G401 (cell line): ENCODE results near the gene MVB12B. TPM values are rescaled to one million over a fixed set of nuclear protein-coding genes. Genes with fewer than 3 reads are reported as not detected.
A peak's percentile ranks its signal among the peaks of the same experiment; 100 is the strongest.

Experiments used
- DNase-seq: peaks from one replicate; pipeline ENCODE4 v3.0.0-alpha.2; 2015; ENCODE audit warnings: low spot score
- in situ Hi-C: cut with HindIII; loops from 2 replicates; pipeline ENCODE4 v1.10.0; 2016; ENCODE audit warnings: low sequenced_read_pairs, mixed read lengths
- total RNA-seq: library from RNA; depleted of rRNA; stranded (reverse); fragments of >200 nt; shearing (Covaris generic); gene quantifications from 2 replicates; pipeline ENCODE4 v1.2.3, GENCODE V29; 2014

Gene MVB12B
- total RNA-seq, 1 experiment from 2014 or later = 7.0 TPM

DNA sequence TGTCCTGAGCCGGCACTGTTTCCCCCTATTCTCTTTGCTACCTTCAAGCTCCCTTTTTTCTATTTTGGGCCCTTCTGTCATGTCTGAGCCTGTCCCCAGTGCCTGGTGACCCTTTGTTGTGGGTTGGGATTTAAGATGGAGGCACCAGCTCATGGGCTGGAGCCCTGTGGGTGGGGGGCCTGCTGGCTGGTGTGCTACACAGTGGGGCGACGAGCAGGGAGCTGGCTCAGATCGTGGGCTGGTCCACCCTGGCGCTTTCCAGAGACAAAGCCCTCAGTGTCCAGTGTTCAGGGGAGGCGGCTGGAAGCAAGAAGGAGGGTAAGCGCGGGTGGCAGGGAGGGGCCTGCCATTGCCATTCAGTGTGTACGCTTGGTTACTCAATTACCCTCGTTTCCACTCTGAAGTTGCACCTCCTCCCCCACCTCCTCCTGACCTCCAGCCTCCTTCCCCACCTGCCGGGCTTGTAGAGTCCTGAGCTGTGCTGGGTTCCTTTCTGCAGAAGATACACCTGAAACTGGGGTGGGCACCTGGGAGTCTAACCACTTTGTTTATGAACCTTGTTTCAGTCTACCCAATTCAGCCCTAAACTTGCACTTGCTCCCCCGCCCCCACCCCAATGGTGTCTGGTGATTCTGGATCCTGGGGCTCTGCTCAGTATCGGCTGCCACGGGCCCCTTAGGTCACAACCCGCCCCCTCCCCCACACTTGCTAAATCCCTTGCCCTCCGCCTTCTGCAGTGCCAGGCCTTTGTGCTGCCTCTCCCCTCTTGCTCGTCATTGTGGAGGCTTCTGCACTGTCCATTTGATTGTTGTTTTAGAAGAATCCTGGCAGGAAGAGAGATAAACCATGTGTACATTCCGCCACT lies 49.9 kb downstream of the MVB12B start:
- no peak for DNase-seq

DNA sequence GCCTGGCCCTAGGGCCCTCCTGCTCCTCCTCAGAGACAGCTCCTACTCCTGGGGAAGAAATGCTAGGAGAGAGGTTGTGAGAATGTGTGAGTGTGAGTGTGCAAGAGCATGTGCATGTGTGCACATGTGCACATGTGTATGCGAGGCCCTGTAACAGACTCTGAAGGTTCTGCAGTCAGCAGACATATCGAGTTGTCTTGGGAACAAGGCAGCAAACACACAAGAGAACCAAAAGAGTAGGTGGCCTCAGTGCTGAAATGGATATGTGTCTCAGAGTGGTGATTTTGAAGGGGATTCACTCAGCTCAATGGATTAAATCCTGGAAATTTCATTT lies 50.5 kb downstream of the MVB12B start:
- in situ Hi-C loops = no loop called here

More for the DNA sequence above, 49.9 kb downstream of the MVB12B start:
- in situ Hi-C loops = no loop called here

GRCh38 chr9:126377536-126377935 lies 50.9 kb downstream of the MVB12B start:
- in situ Hi-C loops = no loop called here
- peak; percentile 21 for DNase-seq

More for the DNA sequence above, 50.5 kb downstream of the MVB12B start:
- no peak for DNase-seq

DNA sequence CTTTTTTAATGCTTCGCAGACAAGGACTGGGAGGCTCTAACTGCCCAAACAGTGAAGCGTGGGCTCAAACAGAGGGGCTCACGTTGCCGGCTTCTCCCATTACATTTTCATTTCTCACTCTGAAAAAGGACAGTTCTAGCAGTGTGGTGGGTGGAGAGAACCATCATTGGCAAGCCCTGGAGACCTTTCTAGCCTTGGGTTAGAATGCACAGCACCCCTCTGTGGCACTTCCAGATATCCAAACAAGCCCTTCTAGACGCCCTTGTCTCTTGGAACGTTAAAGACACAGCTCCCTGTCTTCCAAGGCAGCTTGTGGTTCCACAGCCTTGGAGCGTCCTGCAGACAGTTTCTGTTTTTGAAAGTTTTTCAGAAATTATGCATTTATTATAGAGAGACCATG lies 52.1 kb downstream of the MVB12B start:
- in situ Hi-C loops = no loop called here
- no peak for DNase-seq

- no peak for DNase-seq
- in situ Hi-C loops = no loop called here
These were observed 53.2 kb downstream of the MVB12B start for GRCh38 chr9:126379661-126380360.

GRCh38 chr9:126380447-126380846 lies 53.8 kb downstream of the MVB12B start:
- in situ Hi-C loops = no loop called here
- no peak for DNase-seq

DNA sequence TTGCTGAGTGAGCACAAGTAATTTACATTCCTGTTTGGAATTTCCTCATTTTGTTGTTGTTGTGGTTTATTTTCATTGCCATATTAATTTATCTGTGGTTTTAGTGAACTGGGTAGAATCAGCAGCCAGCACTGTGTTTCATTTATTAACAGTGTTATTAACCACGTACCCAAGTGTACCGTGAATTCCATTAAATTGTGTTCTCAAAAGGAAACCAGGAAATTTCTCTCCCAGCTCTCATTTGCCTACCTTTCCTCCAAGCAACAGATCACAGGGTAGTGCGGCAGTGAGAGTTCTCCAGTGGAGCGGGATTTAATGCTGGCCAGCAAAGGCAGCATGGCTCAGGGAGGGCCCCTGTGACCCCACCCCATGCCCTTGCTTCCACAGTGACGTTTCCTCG lies 54.6 kb downstream of the MVB12B start:
- in situ Hi-C loops = no loop called here
- DNase-seq = no peak

GRCh38 chr9:126383406-126384046 lies 56.9 kb downstream of the MVB12B start:
- in situ Hi-C loops = no loop called here
- DNase-seq = no peak

DNA sequence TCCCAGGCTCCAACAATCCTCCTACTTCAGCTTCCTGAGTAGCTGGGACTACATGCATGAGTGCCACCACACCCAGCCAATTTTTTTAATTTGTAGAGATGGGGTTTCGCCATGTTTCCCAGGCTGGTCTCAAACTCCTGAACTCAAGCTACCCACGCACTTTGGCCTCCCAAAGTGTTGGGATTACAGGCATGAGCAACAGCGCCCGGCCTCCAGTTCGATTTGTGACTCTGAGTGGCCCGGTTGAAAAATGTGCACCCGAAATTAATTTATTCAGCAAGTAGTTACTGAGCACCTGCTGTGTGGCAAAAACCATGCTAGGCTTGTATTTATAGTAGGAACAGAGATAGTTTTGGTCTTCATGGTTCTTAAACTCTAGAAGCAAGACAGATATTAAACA lies 58.3 kb downstream of the MVB12B start:
- in situ Hi-C loops = no loop called here
- DNase-seq = no peak

- peak; percentile 19 for DNase-seq
These were observed 59.5 kb downstream of the MVB12B start for GRCh38 chr9:126386088-126386487.

GRCh38 chr9:126386776-126387175 lies 60.1 kb downstream of the MVB12B start:
- in situ Hi-C loops = no loop called here
- no peak for DNase-seq

More at GRCh38 chr9:126386088-126386487, 59.5 kb downstream of the MVB12B start:
- in situ Hi-C loops = no loop called here

- DNase-seq = no peak
- in situ Hi-C loops = no loop called here
These were observed 62.5 kb downstream of the MVB12B start for GRCh38 chr9:126388964-126389708.

GRCh38 chr9:126389992-126390391 lies 63.4 kb downstream of the MVB12B start:
- in situ Hi-C loops = no loop called here
- DNase-seq = no peak

DNA sequence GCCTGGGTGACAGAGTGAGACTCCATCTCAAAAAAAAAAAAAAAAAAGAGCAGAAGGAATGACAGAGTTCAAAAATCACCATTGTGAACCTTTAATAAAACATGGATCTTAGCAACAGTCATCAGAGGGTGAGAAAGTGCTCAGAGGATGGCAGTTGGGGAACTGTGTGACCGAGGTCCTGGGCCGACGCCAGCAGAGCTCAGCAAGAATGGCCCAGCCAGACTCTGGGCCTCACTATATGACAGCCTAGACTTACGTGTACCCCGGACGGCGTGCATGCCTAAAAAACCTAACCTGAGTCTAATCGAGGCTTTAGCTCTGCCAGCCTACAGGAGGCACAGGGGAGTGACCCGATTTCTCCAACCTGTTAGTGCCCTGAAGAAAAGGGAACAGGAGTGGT lies 64.3 kb downstream of the MVB12B start:
- in situ Hi-C loops = no loop called here
- no peak for DNase-seq

DNA sequence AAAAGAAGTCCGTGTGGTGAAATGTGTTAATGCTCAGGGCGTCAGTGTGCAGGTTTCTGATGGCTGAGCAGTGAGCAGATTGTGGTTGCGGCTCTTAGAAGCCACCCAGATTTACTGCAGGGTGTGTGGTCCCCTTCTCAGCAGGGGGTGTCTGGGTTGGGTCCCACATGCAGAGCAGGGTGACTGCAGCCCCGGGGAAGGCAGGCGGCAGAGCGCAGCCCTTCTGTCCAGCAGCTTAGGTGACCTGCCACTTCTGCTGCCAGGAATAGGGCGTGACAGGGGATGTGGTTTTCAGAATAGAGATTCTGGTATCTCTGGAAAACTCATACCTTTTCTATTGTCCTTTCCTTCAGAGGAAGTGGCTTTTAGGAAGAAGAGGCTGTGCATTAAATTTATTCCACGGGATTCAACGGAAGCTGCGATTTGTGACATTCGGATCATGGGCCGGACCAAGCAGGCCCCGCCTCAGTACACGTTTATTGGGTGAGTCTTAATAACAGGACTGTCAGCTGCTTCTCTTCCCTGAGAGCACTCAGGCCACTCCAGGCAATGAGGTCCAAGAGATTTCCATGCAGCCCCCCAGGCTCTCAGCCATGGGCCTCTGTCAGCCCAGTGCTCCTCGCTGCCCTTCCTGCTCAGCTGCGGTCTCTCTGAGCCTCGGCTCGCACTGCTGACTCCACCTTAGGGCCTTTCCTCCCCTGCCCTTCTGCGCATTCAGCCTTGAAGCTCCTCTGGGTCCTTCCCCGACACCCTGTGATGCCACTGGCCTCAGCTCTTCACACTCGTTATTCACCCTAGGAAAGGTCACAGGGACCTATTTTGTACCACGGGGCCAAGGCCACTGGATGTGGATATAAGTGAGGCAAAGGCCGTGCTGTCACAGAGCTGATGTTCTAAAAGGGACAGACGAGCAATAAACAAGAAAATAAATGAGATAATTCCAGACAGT lies 65.4 kb downstream of the MVB12B start:
- in situ Hi-C loops = no loop called here
- DNase-seq = no peak

- in situ Hi-C loops = no loop called here
- DNase-seq = no peak
These were observed 66.2 kb downstream of the MVB12B start for GRCh38 chr9:126392662-126393371.

DNA sequence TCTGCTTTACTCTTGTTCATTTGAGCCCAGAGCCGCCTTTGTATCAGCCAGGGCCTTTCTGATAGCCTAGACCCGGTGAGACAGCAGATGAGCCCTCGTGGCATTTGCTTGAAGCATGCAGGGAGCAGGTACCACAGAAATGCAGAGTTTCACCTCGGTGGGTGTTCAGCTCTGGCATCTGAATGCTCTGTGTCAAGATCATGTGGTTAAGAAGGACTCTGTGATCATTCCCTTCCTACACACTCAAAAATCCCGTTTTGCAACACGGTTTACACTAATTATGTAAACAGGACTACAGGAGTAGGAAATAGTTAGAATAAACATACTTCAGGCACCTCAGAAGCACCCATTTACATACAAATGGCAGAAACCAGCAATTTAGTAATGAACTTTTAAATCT lies 67.2 kb downstream of the MVB12B start:
- DNase-seq = no peak
- in situ Hi-C loops = no loop called here

DNA sequence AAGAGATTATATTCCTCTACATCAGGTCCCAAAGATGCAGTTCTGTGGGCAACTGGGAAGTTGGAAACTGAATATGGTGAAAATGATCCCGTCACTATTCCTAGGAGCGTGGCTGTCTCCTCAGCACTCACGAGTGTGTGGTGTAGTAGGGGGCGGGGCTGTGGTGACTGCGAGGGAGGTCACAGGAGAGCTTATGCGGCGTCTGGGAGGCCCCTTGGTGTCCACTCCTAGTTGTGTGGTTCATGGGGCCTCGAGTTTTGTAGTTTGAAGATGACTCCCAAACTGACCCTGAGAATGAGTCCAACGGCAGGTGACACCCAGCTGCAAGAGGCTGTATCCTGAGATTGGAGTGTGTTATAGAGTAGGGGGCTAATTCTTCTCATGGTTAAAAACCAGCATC lies 68.2 kb downstream of the MVB12B start:
- DNase-seq = no peak
- in situ Hi-C loops = no loop called here
